Astrocyte (in vitro differentiated cells and primary cell): Measurements from ENCODE around the gene TPX2. TPM values are rescaled to one million over a fixed set of nuclear protein-coding genes. Genes with fewer than 3 reads are reported as not detected.
"Not testable (repeated sequence)": the region's sequence is repeated elsewhere in the genome, so short reads cannot be mapped to it uniquely, and the experiment has no call there.

Experiments used
- DNase-seq: peaks from one replicate; pipeline ENCODE4 v3.0.0-alpha.2; 2010; ENCODE audit warnings: low read depth
- FAIRE-seq: peaks from 2 replicates; lab custom pipeline; 2011; peaks lifted over from hg19 to GRCh38; lab: Jason Lieb, UNC
- H2AFZ ChIP-seq: 2 replicates; pipeline ENCODE4 v1.6.0; 2012; ENCODE audit warnings: low read depth, low read length, inconsistent platforms
- H3K27ac ChIP-seq: 2 replicates; pipeline ENCODE4 v1.5.1; 2011; ENCODE audit warnings: low read depth, low read length, inconsistent platforms
- H3K27me3 ChIP-seq: 2 replicates; pipeline ENCODE4 v1.6.0; 2011; ENCODE audit warnings: low read length, inconsistent platforms; ENCODE audit not compliant: insufficient read depth
- H3K36me3 ChIP-seq: 2 replicates; pipeline ENCODE4 v1.5.1; 2011; ENCODE audit warnings: low read length, inconsistent platforms; ENCODE audit not compliant: insufficient read depth
- H3K4me1 ChIP-seq: 2 replicates; pipeline ENCODE4 v1.5.1; 2011; ENCODE audit warnings: low read length, inconsistent platforms; ENCODE audit not compliant: insufficient read depth
- H3K4me2 ChIP-seq: 2 replicates; pipeline ENCODE4 v1.6.0; 2012; ENCODE audit warnings: low read length, inconsistent platforms
- H3K4me3 ChIP-seq: 2 replicates; pipeline ENCODE4 v1.5.1; 2011; ENCODE audit warnings: low read depth, mild to moderate bottlenecking, low read length, inconsistent platforms; ENCODE audit not compliant: insufficient read depth
- H3K79me2 ChIP-seq: 2 replicates; pipeline ENCODE4 v1.6.0; 2012; ENCODE audit warnings: mild to moderate bottlenecking, low read length, inconsistent platforms; ENCODE audit not compliant: insufficient read depth
- H3K9ac ChIP-seq: 2 replicates; pipeline ENCODE4 v1.6.0; 2012; ENCODE audit warnings: mild to moderate bottlenecking, low read length, inconsistent platforms
- H3K9me3 ChIP-seq: 2 replicates; pipeline ENCODE4 v1.5.1; 2012; ENCODE audit warnings: low read depth, mild to moderate bottlenecking, low read length, inconsistent platforms; ENCODE audit not compliant: insufficient read depth
- H4K20me1 ChIP-seq: 2 replicates; pipeline ENCODE4 v1.6.0; 2012; ENCODE audit warnings: low read length, inconsistent platforms; ENCODE audit not compliant: insufficient read depth
- H3K27ac Mint-ChIP-seq: one replicate; pipeline ENCODE4 v1.8.0; 2021; ENCODE audit warnings: mild to moderate bottlenecking, mixed read lengths; ENCODE audit not compliant: unreplicated experiment
- H3K27me3 Mint-ChIP-seq: one replicate; pipeline ENCODE4 v1.8.0; 2021; ENCODE audit warnings: low read depth, mixed read lengths; ENCODE audit not compliant: unreplicated experiment
- H3K36me3 Mint-ChIP-seq: one replicate; pipeline ENCODE4 v1.8.0; 2021; ENCODE audit warnings: low read depth, mixed read lengths; ENCODE audit not compliant: unreplicated experiment
- H3K4me1 Mint-ChIP-seq: one replicate; pipeline ENCODE4 v1.8.0; 2021; ENCODE audit warnings: low read depth, mixed read lengths; ENCODE audit not compliant: unreplicated experiment
- H3K4me3 Mint-ChIP-seq: one replicate; pipeline ENCODE4 v1.8.0; 2021; ENCODE audit warnings: mild to moderate bottlenecking, moderate library complexity, mixed read lengths; ENCODE audit not compliant: unreplicated experiment
- H3K9me3 Mint-ChIP-seq: one replicate; pipeline ENCODE4 v1.8.0; 2021; ENCODE audit warnings: mild to moderate bottlenecking, mixed read lengths; ENCODE audit not compliant: unreplicated experiment
- EZH2 ChIP-seq: IDR thresholded peaks from 2 replicates; pipeline ENCODE4 v1.6.1; 2012; ENCODE audit warnings: mild to moderate bottlenecking, low read length, inconsistent platforms; ENCODE audit not compliant: insufficient read depth
- total RNA-seq: library from RNA; stranded (reverse); gene quantifications from 2 replicates; pipeline ENCODE4 v1.2.1, GENCODE V29; 2021
- TF ChIP-seq, protein P1 (sequence below): IDR thresholded peaks from 2 replicates; pipeline ENCODE4 v1.5.1; 2011; ENCODE audit warnings: low read depth, mild to moderate bottlenecking, inconsistent platforms, low read length, moderate library complexity; ENCODE audit not compliant: insufficient read depth

The TPX2 gene
- total RNA-seq, 1 donor from 2014 or later = 41.6 TPM

DNA sequence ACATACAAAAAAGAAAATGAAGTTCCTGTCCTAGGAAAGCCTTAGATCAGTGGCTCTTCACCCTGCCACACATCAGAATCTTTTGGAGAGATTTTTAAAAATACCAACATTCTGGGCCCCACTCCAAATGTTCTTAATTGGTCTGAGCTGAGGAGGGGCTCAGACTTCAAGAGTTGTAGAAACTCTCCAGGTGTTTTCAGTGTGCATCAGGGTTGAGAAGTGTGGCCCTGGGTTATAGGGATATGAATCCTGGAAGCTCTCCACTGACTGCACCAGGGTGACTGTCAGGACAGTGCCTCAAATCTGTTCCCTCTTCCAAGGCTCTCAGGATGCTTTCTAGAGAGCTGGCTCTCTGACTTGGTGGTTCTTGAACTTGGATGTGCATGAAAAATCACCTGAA, 74.5 kb downstream of the TPX2 start:
- Histone ChIP-seq H3K4me3 (no peak overlapping the region), H3K9ac (no peak overlapping the region), H3K27me3 (no peaks in the 10 kb centered on the region), H4K20me1 (no peaks in the 10 kb centered on the region), H3K27ac (no peak overlapping the region), H3K79me2 (no peaks in the 10 kb centered on the region), H3K9me3 (no peaks in the 10 kb centered on the region), H3K36me3 (no peaks in the 10 kb centered on the region), H3K4me1 (peaks cover 36% of the 10 kb centered on the region), H2AFZ (no peak overlapping the region), H3K4me2 (no peak overlapping the region)
- TF ChIP-seq, protein P1, sequence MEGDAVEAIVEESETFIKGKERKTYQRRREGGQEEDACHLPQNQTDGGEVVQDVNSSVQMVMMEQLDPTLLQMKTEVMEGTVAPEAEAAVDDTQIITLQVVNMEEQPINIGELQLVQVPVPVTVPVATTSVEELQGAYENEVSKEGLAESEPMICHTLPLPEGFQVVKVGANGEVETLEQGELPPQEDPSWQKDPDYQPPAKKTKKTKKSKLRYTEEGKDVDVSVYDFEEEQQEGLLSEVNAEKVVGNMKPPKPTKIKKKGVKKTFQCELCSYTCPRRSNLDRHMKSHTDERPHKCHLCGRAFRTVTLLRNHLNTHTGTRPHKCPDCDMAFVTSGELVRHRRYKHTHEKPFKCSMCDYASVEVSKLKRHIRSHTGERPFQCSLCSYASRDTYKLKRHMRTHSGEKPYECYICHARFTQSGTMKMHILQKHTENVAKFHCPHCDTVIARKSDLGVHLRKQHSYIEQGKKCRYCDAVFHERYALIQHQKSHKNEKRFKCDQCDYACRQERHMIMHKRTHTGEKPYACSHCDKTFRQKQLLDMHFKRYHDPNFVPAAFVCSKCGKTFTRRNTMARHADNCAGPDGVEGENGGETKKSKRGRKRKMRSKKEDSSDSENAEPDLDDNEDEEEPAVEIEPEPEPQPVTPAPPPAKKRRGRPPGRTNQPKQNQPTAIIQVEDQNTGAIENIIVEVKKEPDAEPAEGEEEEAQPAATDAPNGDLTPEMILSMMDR = no peak
- no peak for TF ChIP-seq EZH2
- Mint-ChIP-seq H3K27me3 (peaks cover 16% of the 10 kb centered on the region), H3K36me3 (peaks cover 2% of the 10 kb centered on the region), H3K4me1 (peaks cover 40% of the 10 kb centered on the region), H3K27ac (no peak overlapping the region), H3K9me3 (no peaks in the 10 kb centered on the region), H3K4me3 (no peak overlapping the region)
- DNase-seq (no peak), FAIRE-seq (no peak)

DNA sequence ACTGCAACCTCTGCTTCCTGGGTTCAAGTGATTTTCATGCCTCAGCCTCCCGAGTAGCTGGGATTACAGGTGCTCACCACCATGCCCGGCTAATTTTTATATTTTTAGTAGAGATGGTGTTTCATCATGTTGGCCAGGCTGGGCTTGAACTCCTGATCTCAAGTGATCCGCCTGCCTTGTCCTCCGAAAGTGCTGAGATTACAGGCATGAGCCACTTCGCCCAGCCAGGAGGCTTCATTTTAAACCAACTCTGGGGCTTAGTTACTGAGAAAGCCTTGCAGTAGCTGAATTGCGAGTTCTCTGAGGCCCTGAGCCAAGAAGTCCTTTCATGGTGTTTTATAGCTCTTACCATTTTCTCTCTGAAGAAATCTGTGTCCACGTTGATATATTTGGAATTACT, 75.1 kb downstream of the TPX2 start:
- H3K79me2 ChIP-seq, H4K20me1 ChIP-seq, H3K4me3 Mint-ChIP-seq, H3K27ac Mint-ChIP-seq, H3K9ac ChIP-seq, FAIRE-seq, H3K9me3 Mint-ChIP-seq, H3K36me3 Mint-ChIP-seq, H3K27ac ChIP-seq, H3K27me3 ChIP-seq, H3K4me2 ChIP-seq, DNase-seq, H3K9me3 ChIP-seq, H2AFZ ChIP-seq, H3K36me3 ChIP-seq, H3K4me3 ChIP-seq: not testable (repeated sequence)
- H3K4me1 ChIP-seq = peaks cover 36% of the 10 kb centered on the region
- Mint-ChIP-seq H3K27me3 (peaks cover 19% of the 10 kb centered on the region), H3K4me1 (peaks cover 40% of the 10 kb centered on the region)

DNA sequence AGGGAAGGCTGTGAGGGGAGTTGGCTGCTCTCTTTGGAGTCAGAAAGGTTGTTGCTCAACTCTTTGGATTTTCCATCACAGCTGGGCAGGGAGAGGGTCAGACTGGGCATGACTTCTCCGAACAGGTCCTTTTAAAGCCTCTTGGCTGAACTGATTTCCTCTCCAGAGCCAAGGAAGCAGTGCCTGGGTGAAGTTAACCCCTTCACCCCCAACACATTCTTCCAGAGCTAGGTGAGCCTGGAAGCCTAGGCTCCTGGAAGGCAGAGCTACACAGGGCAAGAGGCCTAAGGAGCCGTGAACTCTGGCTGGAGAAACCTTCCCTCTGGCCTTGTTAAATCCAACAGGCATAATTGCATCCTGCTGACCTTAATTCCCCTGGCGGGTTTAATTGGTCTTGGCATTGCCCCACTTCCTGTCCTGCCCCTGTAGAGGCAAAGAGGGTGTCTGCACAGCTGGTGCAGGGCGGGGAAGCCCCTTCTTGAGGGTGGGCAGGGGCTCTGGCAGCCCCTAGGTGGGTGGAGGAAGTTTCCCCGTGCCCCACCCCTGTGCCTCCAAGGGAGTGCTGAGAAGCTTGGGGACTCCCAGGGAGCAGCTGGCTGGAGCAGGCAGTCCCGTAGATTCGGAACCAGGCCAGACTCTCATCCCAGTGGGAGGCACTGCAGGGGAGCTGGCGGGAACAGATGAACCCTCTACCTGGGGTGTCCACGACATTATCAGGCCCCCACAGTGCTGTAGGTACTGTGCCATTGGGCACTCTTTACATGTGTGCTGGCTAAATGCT, 76.5 kb downstream of the TPX2 start:
- H3K4me3 ChIP-seq = no peak overlapping the region
- DNase-seq (no peak), FAIRE-seq (no peak)
- Mint-ChIP-seq H3K9me3 (no peaks in the 10 kb centered on the region), H3K36me3 (peaks cover 2% of the 10 kb centered on the region), H3K27ac (no peak overlapping the region), H3K27me3 (peaks cover 27% of the 10 kb centered on the region), H3K4me1 (peaks cover 31% of the 10 kb centered on the region), H3K4me3 (no peak overlapping the region)
- H3K79me2 ChIP-seq = no peaks in the 10 kb centered on the region
- peaks cover 25% of the 10 kb centered on the region for H3K4me1 ChIP-seq
- no peaks in the 10 kb centered on the region for H3K9me3 ChIP-seq
- no peaks in the 10 kb centered on the region for H3K36me3 ChIP-seq
- no peaks in the 10 kb centered on the region for H3K27me3 ChIP-seq
- H2AFZ ChIP-seq = no peak overlapping the region
- H3K9ac ChIP-seq = no peak overlapping the region
- TF ChIP-seq, protein P1 = no peak
- TF ChIP-seq EZH2 = no peak
- no peak overlapping the region for H3K27ac ChIP-seq
- H4K20me1 ChIP-seq = no peaks in the 10 kb centered on the region
- no peak overlapping the region for H3K4me2 ChIP-seq
